Measurements from ENCODE around the gene AMDHD2.
"Not testable (repeated sequence)": the region's sequence is repeated elsewhere in the genome, so short reads cannot be mapped to it uniquely, and the experiment has no call there.

AMDHD2 gene

DNA sequence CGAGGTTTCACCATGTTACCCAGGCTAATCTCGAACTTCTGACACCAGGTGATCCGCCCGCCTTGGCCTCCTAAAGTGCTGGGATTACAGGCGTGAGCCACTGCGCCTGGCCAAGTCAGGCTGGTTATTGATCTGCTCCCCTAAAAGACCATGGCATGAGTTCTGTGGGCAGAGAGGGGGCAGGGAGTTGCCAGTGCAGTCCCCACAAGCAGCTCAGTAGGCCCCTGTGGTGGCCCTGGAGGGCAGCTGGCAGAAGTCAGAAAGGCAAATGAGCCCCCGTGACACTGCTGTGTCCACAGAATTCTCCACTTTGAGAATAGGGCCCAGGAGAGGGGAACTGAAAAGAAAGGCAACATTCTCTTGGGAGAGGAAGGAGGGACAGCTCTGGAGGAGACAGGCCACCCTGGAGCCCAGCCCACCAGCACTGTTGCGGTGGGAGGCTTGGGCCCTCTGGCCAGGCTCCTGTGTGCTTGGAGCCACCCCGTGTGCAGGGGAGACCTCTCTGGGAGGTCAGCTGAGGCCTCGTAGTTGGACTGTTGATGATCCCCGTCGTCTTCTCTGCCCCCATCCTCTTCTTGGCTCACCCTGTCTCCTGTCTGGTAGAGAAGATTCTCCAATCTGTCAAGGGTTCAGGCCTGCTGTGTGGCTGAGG is 2.1 kb upstream of the AMDHD2 start:
- no peak for DNase-seq (ENCODE audit: low read depth in 2 of 2)

DNA sequence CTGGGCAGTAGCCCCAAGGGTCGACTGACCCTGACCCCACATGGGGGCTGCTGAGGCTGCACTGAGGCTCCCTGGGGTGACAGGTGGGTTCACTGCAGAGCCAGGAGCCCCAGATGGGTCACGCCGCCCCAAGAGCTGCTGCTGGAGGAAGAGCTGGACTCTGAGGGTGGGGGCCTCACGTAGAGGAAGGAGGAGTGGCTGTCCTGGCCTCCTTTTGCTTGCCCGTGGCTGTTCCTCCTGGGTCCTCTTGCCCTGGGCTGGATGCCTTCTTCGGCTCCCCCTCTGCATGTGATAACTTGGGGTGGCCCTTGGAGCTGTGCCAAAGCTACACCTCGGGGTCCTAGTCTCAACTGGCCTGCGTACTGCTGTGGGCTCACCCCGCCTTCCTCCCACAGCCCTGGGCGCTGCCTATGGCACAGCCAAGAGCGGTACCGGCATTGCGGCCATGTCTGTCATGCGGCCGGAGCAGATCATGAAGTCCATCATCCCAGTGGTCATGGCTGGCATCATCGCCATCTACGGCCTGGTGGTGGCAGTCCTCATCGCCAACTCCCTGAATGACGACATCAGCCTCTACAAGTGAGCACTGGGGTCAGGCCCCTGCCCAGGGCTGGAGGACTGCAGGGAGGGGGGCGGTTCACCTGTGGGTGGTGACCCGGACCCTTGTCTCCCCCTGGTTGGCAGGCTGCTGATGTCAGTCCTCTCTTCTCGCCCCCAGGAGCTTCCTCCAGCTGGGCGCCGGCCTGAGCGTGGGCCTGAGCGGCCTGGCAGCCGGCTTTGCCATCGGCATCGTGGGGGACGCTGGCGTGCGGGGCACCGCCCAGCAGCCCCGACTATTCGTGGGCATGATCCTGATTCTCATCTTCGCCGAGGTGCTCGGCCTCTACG is 1.1 kb upstream of the AMDHD2 start:
- DNase-seq (ENCODE audit: low read depth in 2 of 2), result no peak

- DNase-seq (ENCODE audit: low read depth in 2 of 2), result no peak
Measured at GRCh38 chr16:2519711-2520080, 475 bp upstream of the AMDHD2 start.

- DNase-seq (ENCODE audit: low read depth in 2 of 2), result peak in 1 of 2 donors; percentile 28
Measured at GRCh38 chr16:2520784-2521531, 787 bp downstream of the AMDHD2 start.

- DNase-seq (ENCODE audit: low read depth in 2 of 2), result no peak
Measured at GRCh38 chr16:2523801-2524231, 3.6 kb downstream of the AMDHD2 start.

- no peak for DNase-seq (ENCODE audit: low read depth in 2 of 2)
Measured at GRCh38 chr16:2524339-2524938, 4.3 kb downstream of the AMDHD2 start.

DNA sequence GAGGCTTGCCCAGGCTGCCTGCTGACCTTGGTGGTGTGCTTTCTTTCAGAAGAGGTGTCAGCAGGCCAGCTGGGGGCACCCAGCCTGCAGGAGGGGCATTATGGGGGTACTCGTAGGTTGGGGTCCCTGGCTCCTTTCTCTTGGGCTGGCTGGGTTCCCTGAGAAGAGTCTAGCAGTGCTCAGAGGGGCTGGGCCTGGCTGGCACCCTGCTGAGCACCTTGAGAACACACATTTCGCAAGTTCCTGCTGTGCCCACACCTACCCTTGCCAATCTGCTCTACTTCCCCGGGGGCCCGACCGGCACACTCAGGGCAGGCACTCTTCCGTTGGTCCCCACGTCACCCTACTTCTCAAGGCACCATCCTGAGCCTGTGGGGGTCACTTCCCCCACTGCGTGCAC is 6.0 kb downstream of the AMDHD2 start:
- no peak for DNase-seq (ENCODE audit: low read depth in 2 of 2)

DNA sequence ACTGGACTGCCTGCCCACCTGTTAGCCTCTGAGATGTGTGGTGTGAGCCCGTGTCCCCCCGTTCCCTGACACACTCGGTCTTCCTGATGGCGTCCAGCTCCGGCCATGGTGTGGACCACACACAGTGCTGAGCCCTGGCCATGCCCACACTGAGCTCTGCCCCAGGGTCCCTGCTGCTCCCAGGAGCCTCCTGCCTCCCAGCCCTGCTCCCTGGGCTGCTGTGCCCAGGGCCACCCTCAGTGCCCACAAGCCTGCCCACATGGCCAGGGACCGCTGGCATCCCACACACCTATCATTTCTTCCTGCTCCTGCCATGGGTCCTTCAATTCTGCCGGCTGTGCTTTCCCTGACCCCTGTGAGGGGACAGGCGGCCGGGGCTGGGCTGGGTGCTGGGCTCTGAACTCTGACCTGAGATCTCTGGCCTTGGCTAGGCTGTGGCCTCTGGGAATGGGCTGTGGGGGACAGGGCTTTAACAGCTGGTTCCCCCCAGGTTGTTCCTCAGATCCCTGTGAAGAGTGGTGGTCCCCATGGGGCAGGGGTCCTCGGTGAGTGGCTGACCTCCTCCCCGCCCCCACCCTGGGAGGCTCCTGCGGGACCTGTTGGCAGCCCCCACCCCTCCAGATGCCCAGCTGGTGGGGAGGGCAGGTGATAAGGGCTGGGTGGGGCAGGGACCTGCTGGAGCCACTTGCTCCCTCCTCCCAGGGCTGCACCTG is 7.1 kb downstream of the AMDHD2 start:
- DNase-seq (ENCODE audit: low read depth in 2 of 2), result no peak

GRCh38 chr16:2527784-2528100 is 7.6 kb downstream of the AMDHD2 start:
- no peak for DNase-seq (ENCODE audit: low read depth in 2 of 2)

- DNase-seq (ENCODE audit: low read depth in 2 of 2), result no peak
Measured at GRCh38 chr16:2528161-2529060, 8.2 kb downstream of the AMDHD2 start.

GRCh38 chr16:2529061-2529931 is 9.1 kb downstream of the AMDHD2 start:
- DNase-seq (ENCODE audit: low read depth in 2 of 2), result no peak

GRCh38 chr16:2529961-2530628 is 9.9 kb downstream of the AMDHD2 start:
- DNase-seq (ENCODE audit: low read depth in 2 of 2), result no peak

DNA sequence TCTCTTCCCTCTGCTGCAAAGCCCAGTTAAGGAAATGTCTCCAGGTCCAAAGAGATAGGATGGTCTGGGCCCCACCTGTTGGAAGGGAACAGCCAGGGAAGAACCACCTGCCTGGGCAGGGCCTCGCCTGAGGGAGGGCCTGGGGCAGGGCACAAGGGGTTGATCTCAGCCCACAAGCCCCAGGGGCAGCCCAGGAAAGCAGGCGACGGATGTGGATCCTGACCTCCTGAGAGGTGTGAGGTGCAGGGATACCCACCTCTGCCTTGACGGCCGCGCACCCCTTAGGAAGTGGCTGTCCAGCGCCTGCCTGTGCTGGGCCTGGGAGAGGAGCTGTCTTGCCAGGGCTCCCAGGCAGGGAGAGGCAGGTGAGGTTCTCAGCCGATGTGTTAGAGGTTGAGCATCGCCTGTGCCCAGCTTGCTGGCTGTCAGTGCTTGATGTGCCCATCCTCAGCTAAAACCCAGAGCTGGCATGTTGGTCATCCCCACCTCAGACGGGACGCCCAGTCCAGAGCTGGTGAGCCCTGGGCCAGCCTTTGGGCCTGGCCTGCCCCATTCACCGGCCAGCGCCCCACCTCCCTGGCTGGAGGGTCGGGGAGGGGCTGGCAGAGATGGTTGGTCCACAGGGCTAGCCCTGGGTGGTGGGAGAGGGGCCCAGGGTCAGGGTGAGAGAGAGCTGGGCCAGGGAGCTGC is 10.6 kb downstream of the AMDHD2 start:
- DNase-seq (ENCODE audit: low read depth in 2 of 2), result no peak

DNA sequence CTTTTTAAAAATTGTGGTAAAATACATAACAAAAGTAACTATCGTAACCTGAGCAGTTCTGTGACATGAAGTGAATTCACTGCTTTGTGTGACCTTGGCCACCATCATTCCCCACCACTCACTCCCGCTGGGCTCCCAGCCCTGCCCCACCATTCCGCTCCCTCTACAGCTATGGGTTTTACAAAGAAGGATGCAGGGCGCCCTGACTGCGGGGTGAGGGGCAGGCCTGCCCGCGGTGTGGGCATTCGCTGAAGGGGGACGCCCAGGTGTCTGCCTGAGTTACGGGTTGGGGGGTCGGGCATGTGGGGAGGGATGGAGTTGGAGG is 11.2 kb downstream of the AMDHD2 start, which contains the start of gene CEMP1:
TSS of gene CEMP1 (minus strand) at position 38 of the 325 bp plus-strand sequence. CDS start 335 bp downstream, outside the sequence.
- DNase-seq (ENCODE audit: low read depth in 2 of 2), result no peak

- peak; percentile 94 to 95 for DNase-seq (ENCODE audit: low read depth in 2 of 2)
Measured at GRCh38 chr16:2531696-2532493, 11.7 kb downstream of the AMDHD2 start.

DNA sequence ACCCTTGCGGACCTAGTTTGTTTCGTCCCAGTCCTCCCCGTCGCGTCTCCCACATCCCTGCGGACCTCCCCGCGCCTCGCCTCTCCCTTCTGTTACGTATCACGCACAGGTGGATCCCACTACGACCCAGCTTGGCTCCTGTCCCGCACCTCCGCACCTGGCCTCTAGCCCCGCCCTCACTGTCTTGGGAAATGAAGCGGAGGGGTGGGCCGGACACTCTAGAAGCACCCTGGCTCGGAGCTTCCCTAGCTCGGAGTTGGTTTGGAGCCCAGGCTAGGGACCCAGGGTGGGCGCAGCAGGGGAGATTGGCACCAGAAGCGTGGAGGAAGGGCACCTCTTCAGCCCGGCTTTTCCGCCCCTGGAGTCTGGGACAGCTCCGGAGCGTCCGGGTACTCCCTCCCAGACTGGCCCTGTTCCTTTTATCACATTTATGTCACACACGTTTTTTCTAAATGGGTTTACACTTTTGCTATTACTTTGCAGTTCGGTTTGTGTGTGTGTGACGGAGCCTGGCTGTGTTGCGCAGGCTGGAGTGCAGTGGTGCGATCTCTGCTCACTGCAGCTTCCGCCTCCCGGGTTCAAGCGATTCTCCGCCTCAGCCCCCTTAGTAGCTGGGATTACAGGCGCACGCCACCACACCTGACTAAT is 12.4 kb downstream of the AMDHD2 start:
- peak in 1 of 2 donors; percentile 31 for DNase-seq (ENCODE audit: low read depth in 2 of 2)

DNA sequence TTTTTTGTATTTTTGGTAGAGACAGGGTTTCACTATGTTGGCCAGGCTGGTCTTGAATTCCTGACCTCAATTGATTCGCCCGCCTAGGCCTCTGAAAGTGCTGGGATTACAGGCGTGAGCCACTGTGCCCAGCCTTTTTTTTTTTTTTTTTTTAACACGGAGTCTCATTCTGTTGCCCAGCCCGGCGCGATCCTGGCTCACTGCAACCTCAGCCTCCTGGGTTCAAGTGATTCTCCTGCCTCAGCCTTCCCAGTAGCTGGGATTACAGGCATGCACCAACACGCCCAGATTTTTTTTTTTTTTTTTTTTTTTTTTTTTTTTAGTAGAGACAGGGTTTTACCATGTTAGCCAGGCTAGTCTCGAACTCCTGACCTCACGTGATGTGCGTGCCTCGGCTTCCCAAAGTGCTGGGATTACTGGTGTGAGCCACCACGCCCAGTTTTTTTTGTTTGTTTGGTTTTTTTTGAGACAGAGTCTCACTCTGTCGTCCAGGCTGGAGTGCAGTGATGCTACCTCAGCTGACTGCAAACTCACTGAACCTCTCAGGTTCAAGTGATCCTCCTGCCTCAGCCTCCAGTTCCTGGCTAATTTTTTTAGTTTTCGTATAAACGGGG is 13.1 kb downstream of the AMDHD2 start:
- DNase-seq (ENCODE audit: low read depth in 2 of 2), result not testable (repeated sequence)
